22Rv1 (cell line): Measurements from ENCODE around the gene FBXL7.

Source experiments
- H3K27ac ChIP-seq: fragments of 450-650 bp; 2 replicates; pipeline ENCODE4 v1.5.1; 2017
- ZFX ChIP-seq: fragments of 450-650 bp; IDR thresholded peaks from 2 replicates; pipeline ENCODE4 v1.6.1; 2017; ENCODE audit warnings: antibody characterized with exemption, borderline replicate concordance
- TF ChIP-seq, protein P1 (sequence below): fragments of 450-650 bp; IDR thresholded peaks from 2 replicates; pipeline ENCODE4 v1.5.1; 2017; ENCODE audit warnings: mild to moderate bottlenecking

The FBXL7 gene

DNA sequence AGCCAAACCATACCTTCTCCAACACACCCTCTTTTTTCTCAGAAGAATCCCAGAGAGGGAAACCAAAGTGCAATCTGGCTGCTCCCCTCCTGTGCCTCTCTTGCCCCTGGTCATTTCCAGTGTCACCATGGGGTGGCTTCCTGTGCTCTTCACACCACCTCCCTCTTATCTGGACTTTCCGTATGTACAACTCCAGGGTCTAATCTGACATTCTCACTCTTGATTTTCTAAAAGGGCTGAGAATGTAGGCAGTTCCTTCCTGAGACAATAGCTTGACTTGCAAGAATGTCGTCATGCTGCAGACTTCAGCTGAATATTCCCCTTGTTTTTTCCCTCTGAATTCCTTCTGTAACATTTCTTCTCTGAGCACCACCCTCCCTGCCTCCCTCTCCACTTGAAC lies 110.2 kb downstream of the FBXL7 start:
- no peak for TF ChIP-seq ZFX
- TF ChIP-seq, protein P1, sequence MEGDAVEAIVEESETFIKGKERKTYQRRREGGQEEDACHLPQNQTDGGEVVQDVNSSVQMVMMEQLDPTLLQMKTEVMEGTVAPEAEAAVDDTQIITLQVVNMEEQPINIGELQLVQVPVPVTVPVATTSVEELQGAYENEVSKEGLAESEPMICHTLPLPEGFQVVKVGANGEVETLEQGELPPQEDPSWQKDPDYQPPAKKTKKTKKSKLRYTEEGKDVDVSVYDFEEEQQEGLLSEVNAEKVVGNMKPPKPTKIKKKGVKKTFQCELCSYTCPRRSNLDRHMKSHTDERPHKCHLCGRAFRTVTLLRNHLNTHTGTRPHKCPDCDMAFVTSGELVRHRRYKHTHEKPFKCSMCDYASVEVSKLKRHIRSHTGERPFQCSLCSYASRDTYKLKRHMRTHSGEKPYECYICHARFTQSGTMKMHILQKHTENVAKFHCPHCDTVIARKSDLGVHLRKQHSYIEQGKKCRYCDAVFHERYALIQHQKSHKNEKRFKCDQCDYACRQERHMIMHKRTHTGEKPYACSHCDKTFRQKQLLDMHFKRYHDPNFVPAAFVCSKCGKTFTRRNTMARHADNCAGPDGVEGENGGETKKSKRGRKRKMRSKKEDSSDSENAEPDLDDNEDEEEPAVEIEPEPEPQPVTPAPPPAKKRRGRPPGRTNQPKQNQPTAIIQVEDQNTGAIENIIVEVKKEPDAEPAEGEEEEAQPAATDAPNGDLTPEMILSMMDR: no peak

DNA sequence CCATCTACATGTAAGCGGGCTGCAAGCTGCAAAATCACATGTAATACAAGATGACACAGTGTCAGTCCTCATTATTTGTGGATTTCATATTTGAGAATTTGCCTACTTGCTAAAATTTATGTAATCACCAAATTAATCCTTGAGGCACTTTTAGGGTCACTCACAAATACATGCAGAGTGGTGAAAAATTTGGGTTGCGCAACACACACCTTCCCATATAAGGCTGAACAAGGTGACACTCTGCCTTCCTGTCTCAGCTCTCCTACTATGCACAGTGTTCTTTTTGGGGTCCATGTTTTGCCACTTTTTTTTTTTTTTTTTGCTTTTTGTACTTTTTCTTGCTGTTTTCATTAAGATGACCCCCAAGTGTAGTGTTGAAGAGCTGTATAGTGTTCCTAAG lies 111.0 kb downstream of the FBXL7 start:
- TF ChIP-seq, protein P1: no peak
- TF ChIP-seq ZFX: no peak
- H3K27ac ChIP-seq: no peak overlapping the region

More for the DNA sequence above, 110.2 kb downstream of the FBXL7 start:
- H3K27ac ChIP-seq: no peak overlapping the region

DNA sequence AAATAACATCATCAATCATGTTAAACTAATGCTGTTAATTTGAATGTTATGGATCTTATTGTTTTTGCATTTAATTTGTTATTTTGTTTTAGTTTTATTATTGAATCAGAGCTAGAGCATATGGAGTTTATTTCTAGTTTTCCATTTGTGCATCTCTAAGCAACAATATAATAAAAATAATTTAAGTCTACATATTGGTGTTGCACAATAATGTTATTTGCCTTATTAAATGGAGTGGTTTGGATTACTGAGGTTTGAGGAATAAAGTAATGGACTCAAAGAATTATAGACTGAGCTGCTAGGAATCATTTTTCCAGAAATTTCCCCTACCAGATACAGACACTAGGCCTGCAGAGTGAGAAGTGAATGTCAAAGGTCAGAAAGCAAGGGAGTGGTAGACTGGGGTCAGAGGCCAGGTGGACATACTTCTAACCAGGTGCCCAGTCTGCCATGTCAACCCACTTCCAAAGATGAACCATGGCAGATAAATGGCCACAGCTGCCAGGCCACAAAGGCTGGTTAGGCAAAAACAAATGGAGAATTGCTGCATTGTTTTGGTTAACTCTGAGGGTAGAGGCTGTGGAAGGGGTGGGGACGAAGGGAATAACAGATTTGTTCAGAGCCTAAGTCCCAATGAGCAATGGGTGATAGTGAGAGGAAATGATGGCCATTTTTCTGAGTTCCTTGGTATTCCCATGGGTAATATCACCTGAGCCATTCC lies 113.1 kb downstream of the FBXL7 start:
- H3K27ac ChIP-seq: no peak overlapping the region
- TF ChIP-seq, protein P1: no peak
- no peak for TF ChIP-seq ZFX

DNA sequence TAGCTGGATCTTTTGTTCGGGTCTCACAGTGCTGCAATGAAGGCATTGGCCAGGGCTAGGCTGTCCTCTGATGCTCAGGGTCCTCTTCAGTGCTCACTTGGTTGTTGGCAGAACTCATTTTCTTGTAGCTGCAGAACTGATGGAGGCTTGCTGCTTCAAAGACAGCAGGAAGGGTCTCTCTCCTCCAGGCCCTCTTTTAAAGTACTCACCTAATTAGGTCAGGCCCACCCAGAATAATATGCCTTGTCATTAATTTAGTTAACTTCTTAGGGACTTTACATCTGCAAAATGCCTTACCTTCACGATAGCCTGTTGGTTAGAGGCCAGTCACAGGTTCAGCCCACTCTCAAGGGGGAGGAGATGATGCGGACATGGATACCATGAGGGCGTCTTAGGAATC lies 114.7 kb downstream of the FBXL7 start:
- TF ChIP-seq, protein P1: no peak
- no peak for TF ChIP-seq ZFX
- no peak overlapping the region for H3K27ac ChIP-seq

- no peak overlapping the region for H3K27ac ChIP-seq
- TF ChIP-seq ZFX: no peak
- TF ChIP-seq, protein P1: no peak
Measured at GRCh38 chr5:15615859-15616258, 115.9 kb downstream of the FBXL7 start.

GRCh38 chr5:15618938-15619337 lies 119.0 kb downstream of the FBXL7 start:
- TF ChIP-seq ZFX: no peak
- TF ChIP-seq, protein P1: no peak
- no peak overlapping the region for H3K27ac ChIP-seq

DNA sequence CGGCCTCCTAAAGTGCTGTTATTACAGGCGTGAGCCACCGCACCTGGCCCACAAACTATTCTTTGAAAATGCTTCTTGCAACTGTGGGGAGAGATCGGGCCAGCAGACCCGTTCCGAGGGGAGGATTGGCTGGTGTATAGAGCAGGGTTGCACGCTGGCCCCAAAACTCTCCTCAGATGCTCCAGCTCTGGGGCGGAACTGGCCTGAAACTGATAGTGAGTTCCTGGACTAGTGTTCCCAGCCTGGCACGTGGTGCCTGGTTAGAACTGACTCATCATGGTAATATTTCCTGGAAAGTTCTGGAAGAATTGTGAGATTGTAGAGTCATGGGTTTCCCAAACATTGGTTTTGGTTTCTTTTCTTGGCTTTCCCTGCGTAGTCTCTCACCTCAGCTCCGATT lies 120.5 kb downstream of the FBXL7 start:
- H3K27ac ChIP-seq: no peak overlapping the region
- TF ChIP-seq, protein P1: no peak
- TF ChIP-seq ZFX: no peak
